Caco-2 (cell line): ENCODE results near the gene FAM234A. TPM values are rescaled to one million over a fixed set of nuclear protein-coding genes. Genes with fewer than 3 reads are reported as not detected.
"Not testable (repeated sequence)": the region's sequence is repeated elsewhere in the genome, so short reads cannot be mapped to it uniquely, and the experiment has no call there.

Experiments used
- BruUV-seq: library from RNA; stranded (reverse); fragments of 400-500 nt; replicated peaks from 2 replicates; lab custom pipeline; 2021; lab: Mats Ljungman, UMichigan
- CTCF ChIA-PET: fragments of 300-600 bp; sonication (Branson Sonifier 250); formaldehyde crosslinking; loops from one replicate; lab custom pipeline; 2022; ENCODE audit warnings: antibody characterized with exemption; lab: Charles Lee
- POLR2A ChIA-PET: fragments of 300-600 bp; sonication (Branson Sonifier 250); formaldehyde crosslinking; loops from one replicate; lab custom pipeline; 2022; ENCODE audit warnings: antibody characterized with exemption; lab: Charles Lee
- DNase-seq, 2 experiments: peaks; one replicate each; pipeline versions ENCODE4 v3.0.0 to v3.0.0-alpha.2; 2020 to 2022
- H3K27me3 ChIP-seq: replicated peaks from 2 replicates; pipeline ENCODE4 v1.6.0; 2011; ENCODE audit warnings: low read length; ENCODE audit not compliant: control insufficient read depth, insufficient read depth
- H3K36me3 ChIP-seq: 2 replicates; pipeline ENCODE4 v1.5.1; 2011; ENCODE audit warnings: low read length; ENCODE audit not compliant: control insufficient read depth, insufficient read depth
- H3K4me1 ChIP-seq: fragments of 250-450 bp; sonication (Bioruptor Pico); 2 replicates; pipeline ENCODE4 v1.5.1; 2020; ENCODE audit warnings: mild to moderate bottlenecking
- H3K4me3 ChIP-seq: 2 replicates; pipeline ENCODE4 v1.5.1; 2011; ENCODE audit warnings: low read depth, mild to moderate bottlenecking, control low read depth, low read length
- H3K9me3 ChIP-seq: fragments of 250-450 bp; sonication (Bioruptor Pico); 2 replicates; pipeline ENCODE4 v1.5.1; 2020; ENCODE audit warnings: mild to moderate bottlenecking, moderate library complexity
- H3K27ac Mint-ChIP-seq: one replicate; pipeline ENCODE4 v1.8.0; 2022; ENCODE audit warnings: mixed read lengths; ENCODE audit not compliant: unreplicated experiment
- H3K27me3 Mint-ChIP-seq: one replicate; pipeline ENCODE4 v1.8.0; 2022; ENCODE audit warnings: mixed read lengths; ENCODE audit not compliant: insufficient read depth, unreplicated experiment
- H3K36me3 Mint-ChIP-seq: one replicate; pipeline ENCODE4 v1.8.0; 2022; ENCODE audit warnings: mild to moderate bottlenecking, mixed read lengths; ENCODE audit not compliant: insufficient read depth, unreplicated experiment
- H3K4me1 Mint-ChIP-seq: one replicate; pipeline ENCODE4 v1.8.0; 2022; ENCODE audit warnings: low read depth, mixed read lengths; ENCODE audit not compliant: unreplicated experiment
- H3K4me3 Mint-ChIP-seq: one replicate; pipeline ENCODE4 v1.8.0; 2022; ENCODE audit warnings: mild to moderate bottlenecking, moderate library complexity, mixed read lengths; ENCODE audit not compliant: unreplicated experiment
- H3K9me3 Mint-ChIP-seq: one replicate; pipeline ENCODE4 v1.8.0; 2022; ENCODE audit warnings: mixed read lengths; ENCODE audit not compliant: unreplicated experiment
- intact Hi-C: fragments of 100-400 bp; cut with micrococcal nuclease; formaldehyde crosslinking; loops from one replicate; pipeline ENCODE4 v1.10.0; 2022; ENCODE audit not compliant: unreplicated experiment
- total RNA-seq: library from RNA; stranded (reverse); gene quantifications from 2 replicates; pipeline ENCODE4 v1.2.3, GENCODE V29; 2022
- TF ChIP-seq, protein P1 (sequence below), 2 experiments: fragments of 200-600 bp in 1 of 2; IDR thresholded peaks; 1 replicate in 1 of 2; 2 replicates in 1 of 2; pipeline versions ENCODE4 v1.5.1 to v1.8.0; 2011 to 2022; ENCODE audit warnings: antibody characterized with exemption in 1 of 2, control low read depth in 1 of 2, inconsistent platforms in 1 of 2, low read depth in 1 of 2, low read length in 1 of 2, mild to moderate bottlenecking in 1 of 2, moderate library complexity in 1 of 2; ENCODE audit not compliant: insufficient read depth in 1 of 2, severe bottlenecking in 1 of 2, unreplicated experiment in 1 of 2

Gene FAM234A
- total RNA-seq, 1 experiment from 2014 or later, result 77.7 TPM

GRCh38 chr16:203246-203645 lies 31.4 kb upstream of the FAM234A start:
- intact Hi-C loops, result no loop called here
- Mint-ChIP-seq H3K9me3 (no peaks in the 10 kb centered on the region), H3K27me3 (no peaks in the 10 kb centered on the region), H3K36me3 (peaks cover 88% of the 10 kb centered on the region), H3K4me3 (no peak overlapping the region), H3K4me1 (no peaks in the 10 kb centered on the region), H3K27ac (no peak overlapping the region)
- CTCF ChIA-PET, result no interaction called here
- BruUV-seq, result no TSS peak
- Histone ChIP-seq H3K4me1 (no peaks in the 10 kb centered on the region), H3K4me3 (no peak overlapping the region), H3K36me3 (no peaks in the 10 kb centered on the region; the same call in 1 of the 2 replicates), H3K9me3 (no peaks in the 10 kb centered on the region), H3K27me3 (no peaks in the 10 kb centered on the region)
- TF ChIP-seq, protein P1, sequence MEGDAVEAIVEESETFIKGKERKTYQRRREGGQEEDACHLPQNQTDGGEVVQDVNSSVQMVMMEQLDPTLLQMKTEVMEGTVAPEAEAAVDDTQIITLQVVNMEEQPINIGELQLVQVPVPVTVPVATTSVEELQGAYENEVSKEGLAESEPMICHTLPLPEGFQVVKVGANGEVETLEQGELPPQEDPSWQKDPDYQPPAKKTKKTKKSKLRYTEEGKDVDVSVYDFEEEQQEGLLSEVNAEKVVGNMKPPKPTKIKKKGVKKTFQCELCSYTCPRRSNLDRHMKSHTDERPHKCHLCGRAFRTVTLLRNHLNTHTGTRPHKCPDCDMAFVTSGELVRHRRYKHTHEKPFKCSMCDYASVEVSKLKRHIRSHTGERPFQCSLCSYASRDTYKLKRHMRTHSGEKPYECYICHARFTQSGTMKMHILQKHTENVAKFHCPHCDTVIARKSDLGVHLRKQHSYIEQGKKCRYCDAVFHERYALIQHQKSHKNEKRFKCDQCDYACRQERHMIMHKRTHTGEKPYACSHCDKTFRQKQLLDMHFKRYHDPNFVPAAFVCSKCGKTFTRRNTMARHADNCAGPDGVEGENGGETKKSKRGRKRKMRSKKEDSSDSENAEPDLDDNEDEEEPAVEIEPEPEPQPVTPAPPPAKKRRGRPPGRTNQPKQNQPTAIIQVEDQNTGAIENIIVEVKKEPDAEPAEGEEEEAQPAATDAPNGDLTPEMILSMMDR (IDR thresholded peaks at IDR 0.05; ENCODE audit: insufficient read depth in 1 of 2, low read depth in 1 of 2, low read length in 1 of 2, severe bottlenecking in 1 of 2, unreplicated experiment in 1 of 2), result no peak
- no peak for DNase-seq
- POLR2A ChIA-PET, result no interaction called here

DNA sequence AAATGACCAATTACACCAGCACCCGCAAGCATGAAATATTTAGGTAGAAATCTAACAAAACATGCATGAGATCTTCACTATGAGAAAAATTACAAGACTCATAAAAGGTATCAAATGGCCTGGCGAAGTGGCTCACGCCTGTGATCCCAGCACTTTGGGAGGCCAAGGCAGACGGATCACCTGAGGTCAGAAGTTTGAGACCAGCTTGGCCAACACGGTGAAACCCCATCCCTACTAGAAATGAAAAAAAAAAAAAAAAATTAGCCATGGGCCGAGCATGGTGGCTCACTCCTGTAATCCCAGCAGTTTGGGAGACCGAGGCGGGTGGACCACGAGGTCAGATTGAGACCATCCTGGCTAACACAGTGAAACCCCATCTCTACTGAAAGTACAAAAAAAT lies 30.6 kb upstream of the FAM234A start:
- H3K4me3 Mint-ChIP-seq, H3K27me3 ChIP-seq, DNase-seq, H3K27me3 Mint-ChIP-seq, POLR2A ChIA-PET, H3K4me1 Mint-ChIP-seq, H3K4me1 ChIP-seq, H3K4me3 ChIP-seq, H3K9me3 ChIP-seq, CTCF ChIA-PET, BruUV-seq, H3K36me3 ChIP-seq, H3K27ac Mint-ChIP-seq, H3K9me3 Mint-ChIP-seq, intact Hi-C loops: not testable (repeated sequence)
- H3K36me3 Mint-ChIP-seq, result peaks cover 87% of the 10 kb centered on the region

DNA sequence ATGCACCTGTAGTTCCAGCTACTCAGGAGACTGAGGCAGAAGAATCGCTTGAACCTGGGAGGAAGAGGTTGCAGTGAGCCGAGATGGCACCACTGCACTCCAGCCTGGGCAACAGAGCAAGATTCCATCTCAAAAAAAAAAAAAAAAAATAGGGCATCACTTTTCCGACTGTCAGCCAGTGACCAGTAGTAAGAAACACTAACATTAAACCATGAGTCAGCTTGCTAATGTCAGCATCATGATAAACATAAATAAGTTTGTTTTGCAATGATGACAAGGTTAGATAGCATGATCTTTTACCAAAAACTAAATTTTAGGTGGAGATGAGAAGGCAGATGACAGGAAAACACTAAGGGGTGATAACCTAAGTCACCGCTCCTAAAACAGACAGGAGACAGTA lies 25.3 kb upstream of the FAM234A start:
- DNase-seq, H3K4me1 Mint-ChIP-seq, H3K4me3 Mint-ChIP-seq, intact Hi-C loops, H3K4me1 ChIP-seq, BruUV-seq, H3K9me3 Mint-ChIP-seq, H3K9me3 ChIP-seq, CTCF ChIA-PET, H3K27me3 ChIP-seq, H3K36me3 ChIP-seq, POLR2A ChIA-PET, H3K27me3 Mint-ChIP-seq, H3K4me3 ChIP-seq, H3K27ac Mint-ChIP-seq: not testable (repeated sequence)
- H3K36me3 Mint-ChIP-seq, result peaks cover 78% of the 10 kb centered on the region

DNA sequence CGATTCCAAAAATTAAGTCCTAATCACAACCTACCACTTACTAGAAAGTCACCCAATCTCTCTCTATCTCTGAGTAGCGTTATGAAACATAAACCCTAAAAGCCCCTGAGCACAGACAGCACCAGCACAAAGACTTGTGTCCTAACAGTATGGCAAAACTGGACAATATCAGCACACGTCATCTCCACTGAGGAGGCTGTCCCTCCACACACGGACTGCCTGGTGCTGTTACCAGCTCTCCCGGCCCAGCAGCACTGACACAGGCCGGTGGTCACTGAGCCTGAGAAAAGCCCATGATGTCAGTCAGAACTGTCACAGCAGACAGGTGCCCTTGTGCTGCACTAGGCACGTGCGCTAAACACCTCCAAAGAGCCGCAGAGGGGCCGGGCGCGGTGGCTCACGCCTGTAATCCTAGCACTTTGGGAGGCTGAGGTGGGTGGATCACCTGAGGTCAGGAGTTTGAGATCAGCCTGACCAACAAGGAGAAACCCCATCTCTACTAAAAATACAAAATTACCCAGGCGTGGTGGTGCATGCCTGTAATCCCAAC lies 22.9 kb upstream of the FAM234A start:
- peaks cover 79% of the 10 kb centered on the region for H3K36me3 Mint-ChIP-seq
- H3K4me1 ChIP-seq, H3K4me1 Mint-ChIP-seq, H3K36me3 ChIP-seq, CTCF ChIA-PET, H3K27me3 Mint-ChIP-seq, POLR2A ChIA-PET, DNase-seq, H3K27me3 ChIP-seq, BruUV-seq, H3K4me3 ChIP-seq, H3K27ac Mint-ChIP-seq, H3K4me3 Mint-ChIP-seq, intact Hi-C loops, H3K9me3 Mint-ChIP-seq, H3K9me3 ChIP-seq: not testable (repeated sequence)
